HG02938 (cell line): Measurements from ENCODE around the gene SERPINI1.

ENCODE experiments used
- ATAC-seq: cut with Tn5 transposase; IDR thresholded peaks from one replicate; pipeline ENCODE4 v1.9.1; 2021; ENCODE audit warnings: mild to moderate bottlenecking, moderate library complexity; ENCODE audit not compliant: unreplicated experiment

The SERPINI1 gene

GRCh38 chr3:167735233-167736138, at the start of gene SERPINI1:
Gene SERPINI1 (plus strand): TSS chr3:167735721. CDS start chr3:167789129, 53,408 bp downstream.
- ATAC-seq: peak; percentile 56

GRCh38 chr3:167691366-167691765, 44.2 kb upstream of the SERPINI1 start:
- peak; percentile 100 for ATAC-seq

GRCh38 chr3:167694121-167694520, 41.4 kb upstream of the SERPINI1 start:
- ATAC-seq: no peak

- no peak for ATAC-seq
Measured at GRCh38 chr3:167700046-167700445, 35.5 kb upstream of the SERPINI1 start.

- no peak for ATAC-seq
Measured at GRCh38 chr3:167700926-167701325, 34.6 kb upstream of the SERPINI1 start.

GRCh38 chr3:167705840-167706239, 29.7 kb upstream of the SERPINI1 start:
- ATAC-seq: no peak

- no peak for ATAC-seq
Measured at GRCh38 chr3:167709690-167710089, 25.8 kb upstream of the SERPINI1 start.

GRCh38 chr3:167710552-167710951, 25.0 kb upstream of the SERPINI1 start:
- ATAC-seq: no peak

GRCh38 chr3:167711439-167711838, 24.1 kb upstream of the SERPINI1 start:
- no peak for ATAC-seq

GRCh38 chr3:167712445-167712844, 23.1 kb upstream of the SERPINI1 start:
- no peak for ATAC-seq

GRCh38 chr3:167714871-167715270, 20.6 kb upstream of the SERPINI1 start:
- no peak for ATAC-seq

- no peak for ATAC-seq
Measured at GRCh38 chr3:167716920-167717319, 18.6 kb upstream of the SERPINI1 start.

GRCh38 chr3:167718582-167718981, 16.9 kb upstream of the SERPINI1 start:
- ATAC-seq: no peak

- ATAC-seq: no peak
Measured at GRCh38 chr3:167723025-167723512, 12.5 kb upstream of the SERPINI1 start.

GRCh38 chr3:167723872-167724271, 11.6 kb upstream of the SERPINI1 start:
- ATAC-seq: no peak

- ATAC-seq: no peak
Measured at GRCh38 chr3:167728176-167728575, 7.3 kb upstream of the SERPINI1 start.

- no peak for ATAC-seq
Measured at GRCh38 chr3:167728632-167729323, 6.7 kb upstream of the SERPINI1 start.

- ATAC-seq: no peak
Measured at GRCh38 chr3:167729591-167729990, 5.9 kb upstream of the SERPINI1 start.

GRCh38 chr3:167731393-167731792, 4.1 kb upstream of the SERPINI1 start:
- no peak for ATAC-seq

GRCh38 chr3:167732313-167733065, 3.0 kb upstream of the SERPINI1 start:
- no peak for ATAC-seq

- no peak for ATAC-seq
Measured at GRCh38 chr3:167733961-167734497, 1.5 kb upstream of the SERPINI1 start.
